NCI-H748 treated with DMSO at 0.1 percent for 48 hours (cell line): ENCODE measurements around the gene SGCB.

ENCODE experiments used
- DNase-seq: peaks from one replicate; lab custom pipeline; 2025; lab: John Stamatoyannopoulos, UW

The SGCB gene

GRCh38 chr4:52019936-52020657 is 18.0 kb downstream of the SGCB start, which contains the start of gene LRRC66:
TSS of gene LRRC66 (minus strand) at chr4:52020363. CDS start at chr4:52017613, 2,750 bp downstream.
- DNase-seq = no peak

GRCh38 chr4:52017814-52018213 is 20.3 kb downstream of the SGCB start:
- DNase-seq = no peak

- DNase-seq = no peak
These were observed 21.1 kb downstream of the SGCB start for GRCh38 chr4:52016981-52017380.

GRCh38 chr4:52015366-52015765 is 22.7 kb downstream of the SGCB start:
- no peak for DNase-seq

GRCh38 chr4:52014903-52015302 is 23.2 kb downstream of the SGCB start:
- DNase-seq = no peak

- no peak for DNase-seq
These were observed 25.4 kb downstream of the SGCB start for GRCh38 chr4:52012651-52013050.

- DNase-seq = no peak
These were observed 27.1 kb downstream of the SGCB start for GRCh38 chr4:52010986-52011385.

GRCh38 chr4:52006887-52007286 is 31.2 kb downstream of the SGCB start:
- no peak for DNase-seq

- no peak for DNase-seq
These were observed 32.4 kb downstream of the SGCB start for GRCh38 chr4:52005604-52006273.

GRCh38 chr4:52004414-52004813 is 33.7 kb downstream of the SGCB start:
- no peak for DNase-seq

- DNase-seq = no peak
These were observed 36.5 kb downstream of the SGCB start for GRCh38 chr4:52001616-52002015.

- no peak for DNase-seq
These were observed 38.8 kb downstream of the SGCB start for GRCh38 chr4:51999250-51999649.

- no peak for DNase-seq
These were observed 39.3 kb downstream of the SGCB start for GRCh38 chr4:51998837-51999236.

GRCh38 chr4:51997647-51998046 is 40.5 kb downstream of the SGCB start:
- DNase-seq = no peak

- no peak for DNase-seq
These were observed 42.4 kb downstream of the SGCB start for GRCh38 chr4:51995647-51996220.
